Lower leg skin (tissue), 4 donors: ENCODE measurements around the gene DAGLB. TPM values are rescaled to one million over a fixed set of nuclear protein-coding genes. Genes with fewer than 3 reads are reported as not detected.
A peak's percentile ranks its signal among the peaks of the same experiment; 100 is the strongest.

Source experiments
- DNase-seq, 2 donors: peaks; one replicate each; pipeline ENCODE4 v3.0.0-alpha.2; 2019; ENCODE audit warnings: low spot score in 2 of 2
- H3K4me3 ChIP-seq: fragments of 200-600 bp; sonication (generic); 2 replicates; pipeline ENCODE4 v1.5.1; 2017; ENCODE audit warnings: mild to moderate bottlenecking, low read depth; ENCODE audit not compliant: poor library complexity, severe bottlenecking
- CTCF ChIP-seq, 3 donors: fragments of 450-650 bp; IDR thresholded peaks; one replicate each; pipeline ENCODE4 v1.5.1; 2016; ENCODE audit warnings: antibody characterized with exemption in 3 of 3, mild to moderate bottlenecking in 3 of 3, moderate library complexity in 2 of 3
- POLR2A ChIP-seq, 2 donors: fragments of 450-650 bp; IDR thresholded peaks; one replicate each; pipeline ENCODE4 v1.6.1; 2016 to 2017; ENCODE audit warnings: antibody characterized with exemption in 2 of 2, mild to moderate bottlenecking in 1 of 2, moderate library complexity in 1 of 2
- WGBS, 2 donors: methylation state at CpG; one replicate each; pipeline ENCODE4 v1.1.5; 2018; 5-methylcytosine and 5-hydroxymethylcytosine counted together
- intact Hi-C: fragments of 100-400 bp; cut with DNase I; formaldehyde crosslinking; loops from one replicate; pipeline ENCODE4 v1.15.0; 2023; ENCODE audit warnings: low total_unique reads
- total RNA-seq, 4 donors: library from RNA; depleted of rRNA; stranded (reverse); fragments of >200 nt; gene quantifications; one replicate each; pipeline ENCODE4 v1.1.0, GENCODE V29; 2016

The DAGLB gene
- total RNA-seq, 4 donors from 2014 or later, result 26.1 to 35.9 (median 27.5) TPM

DNA sequence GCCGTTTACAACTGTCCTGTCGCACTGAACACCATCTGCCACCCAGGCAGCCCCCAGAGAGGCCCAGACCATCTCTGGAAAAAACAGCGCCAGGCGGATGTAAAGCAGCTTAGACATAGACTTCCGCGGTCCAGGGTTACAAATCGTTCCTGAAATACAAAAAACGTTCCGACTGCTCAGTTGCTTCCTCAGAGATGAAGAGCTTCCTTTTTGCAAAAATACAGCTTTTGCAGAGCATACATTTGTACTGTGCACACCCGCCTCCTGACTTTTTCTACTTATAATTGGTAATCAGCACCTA is 11.4 kb downstream of the DAGLB start:
- DNase-seq, result no peak
- intact Hi-C loops, result no loop called here
- 69 to 73% methylated on average over 10 of the region's 10 CpGs for WGBS, 2 donors
- H3K4me3 ChIP-seq, result no peak overlapping the region
- TF ChIP-seq POLR2A (IDR thresholded peaks at IDR 0.05), result no peak
- TF ChIP-seq CTCF (IDR thresholded peaks at IDR 0.05), result no peak

- intact Hi-C loops, result no loop called here
- no peak overlapping the region for H3K4me3 ChIP-seq
- no peak for TF ChIP-seq POLR2A (IDR thresholded peaks at IDR 0.05)
- TF ChIP-seq CTCF (IDR thresholded peaks at IDR 0.05), result peak in 1 of 3 donors; percentile 75
- WGBS, 2 donors, result 37 to 42% methylated on average over 27 of the region's 27 CpGs
- peak; percentile 72 to 96 for DNase-seq
Observed at GRCh38 chr7:6435486-6436384, 12.0 kb downstream of the DAGLB start.

- WGBS, 2 donors, result 90% methylated on average over 17 of the region's 17 CpGs
- no peak overlapping the region for H3K4me3 ChIP-seq
- intact Hi-C loops, result no loop called here
- TF ChIP-seq CTCF (IDR thresholded peaks at IDR 0.05) (no peak), POLR2A (IDR thresholded peaks at IDR 0.05) (no peak)
- no peak for DNase-seq
Observed at GRCh38 chr7:6433784-6434615, 13.8 kb downstream of the DAGLB start.

DNA sequence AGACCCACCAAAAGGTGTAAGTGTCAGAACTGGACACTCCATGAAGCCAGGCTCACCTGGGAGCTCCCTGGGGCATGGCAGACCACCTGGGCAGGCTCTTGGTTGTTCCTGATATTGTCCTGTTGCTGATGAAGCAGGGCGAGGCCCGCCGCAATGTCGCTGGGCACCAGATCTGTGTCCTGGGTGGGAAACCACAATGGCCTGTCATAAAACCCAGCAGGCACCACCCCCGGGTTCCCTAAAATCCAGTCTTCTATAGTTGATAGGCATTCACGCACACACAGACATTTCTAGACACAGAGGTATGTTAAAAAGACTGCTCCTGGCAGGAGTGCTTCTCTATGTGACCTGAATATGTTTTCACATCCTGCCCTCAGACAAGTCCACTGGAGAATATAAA is 15.0 kb downstream of the DAGLB start:
- no peak overlapping the region for H3K4me3 ChIP-seq
- TF ChIP-seq POLR2A (IDR thresholded peaks at IDR 0.05), result no peak
- TF ChIP-seq CTCF (IDR thresholded peaks at IDR 0.05), result no peak
- 90 to 91% methylated on average over 6 of the region's 6 CpGs for WGBS, 2 donors
- no peak for DNase-seq
- intact Hi-C loops, result no loop called here

DNA sequence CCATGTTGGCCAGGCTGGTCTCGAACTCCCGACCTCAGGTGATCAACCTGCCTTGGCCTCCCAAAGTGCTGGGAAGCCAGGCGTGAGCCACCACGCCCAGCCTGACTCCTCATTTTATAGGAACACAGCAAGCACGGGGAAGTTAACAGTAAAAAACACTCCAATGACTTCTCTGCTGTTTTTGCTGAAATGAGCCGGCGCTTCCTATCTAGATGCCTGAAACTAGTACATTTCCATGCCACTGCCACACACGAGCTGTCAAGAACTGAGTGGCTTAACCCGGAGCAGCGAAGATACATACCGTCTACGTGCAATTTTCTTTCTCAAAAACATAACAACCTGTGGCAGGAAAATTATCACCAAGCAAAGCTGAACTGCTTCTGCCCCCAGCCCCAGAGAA is 16.8 kb downstream of the DAGLB start:
- no peak for DNase-seq
- 93 to 94% methylated on average over 12 of the region's 12 CpGs for WGBS, 2 donors
- intact Hi-C loops, result no loop called here
- H3K4me3 ChIP-seq, result no peak overlapping the region
- TF ChIP-seq CTCF (IDR thresholded peaks at IDR 0.05), result no peak
